Left lung (tissue), 10 donors: ENCODE measurements around the gene OVCH2. TPM values are rescaled to one million over a fixed set of nuclear protein-coding genes. Genes with fewer than 3 reads are reported as not detected.

ENCODE experiments used
- ATAC-seq: fragments of 200-7000 bp; cut with Tn5 transposase; one replicate; pipeline ENCODE4 v1.9.1; 2020; ENCODE audit warnings: moderate library complexity
- DNase-seq, 4 donors: peaks; one replicate each; pipeline ENCODE4 v3.0.0-alpha.2; 2013 to 2020
- H3K27ac ChIP-seq, 2 donors: fragments of 200-600 bp; sonication (generic) in 1 of 2; one replicate each; pipeline versions ENCODE4 v1.5.0 to v1.8.0; 2020 to 2021
- H3K27me3 ChIP-seq, 2 donors: fragments of 200-600 bp; sonication (generic) in 1 of 2; one replicate each; pipeline versions ENCODE4 v1.5.0 to v1.8.0; 2020 to 2021
- H3K36me3 ChIP-seq, 2 donors: fragments of 200-600 bp; sonication (generic) in 1 of 2; one replicate each; pipeline versions ENCODE4 v1.5.0 to v1.8.0; 2020 to 2021
- H3K4me1 ChIP-seq, 2 donors: fragments of 200-600 bp; one replicate each; pipeline ENCODE4 v1.8.0; 2021
- H3K4me3 ChIP-seq, 2 donors: fragments of 200-600 bp; sonication (generic) in 1 of 2; one replicate each; pipeline versions ENCODE4 v1.5.0 to v1.8.0; 2020 to 2021; ENCODE audit warnings: mild to moderate bottlenecking in 1 of 2
- H3K9me3 ChIP-seq, 2 donors: fragments of 200-600 bp; sonication (generic) in 1 of 2; one replicate each; pipeline versions ENCODE4 v1.5.0 to v1.8.0; 2020 to 2021
- intact Hi-C, 2 donors: fragments of 100-400 bp; cut with DNase I; formaldehyde crosslinking; loops; one replicate each; pipeline versions ENCODE4 v1.11.2 to v1.14.2; 2022
- polyA plus RNA-seq, 6 donors: library from polyadenylated mRNA; unstranded; fragments of 120-200 nt; gene quantifications; one replicate each; pipeline ENCODE4 v1.2.1, GENCODE V29; 2013; ENCODE audit not compliant: insufficient read length in 6 of 6
- total RNA-seq, 2 donors: library from RNA; stranded (reverse); fragmentation: NEBNext Ultra II Directional; extraction: Animal tissue kit (Norgen Biotek cat#: 25700); gene quantifications; one replicate each; pipeline ENCODE4 v1.2.1, GENCODE V29; 2021
- TF ChIP-seq, protein P1 (sequence below), 2 donors: fragments of 200-600 bp; sonication (generic) in 1 of 2; IDR thresholded peaks; one replicate each; pipeline versions ENCODE4 v1.5.0 to v1.8.0; 2021; ENCODE audit warnings: antibody characterized with exemption in 2 of 2
- donor health status: DM: no; HTN: yes; CAD: no.
- donor health status: DM: no; HTN: no; CAD: no.

OVCH2 gene
- total and polyA plus RNA-seq, 8 donors = 0.81 to 8.6 (median 4.9) TPM

DNA sequence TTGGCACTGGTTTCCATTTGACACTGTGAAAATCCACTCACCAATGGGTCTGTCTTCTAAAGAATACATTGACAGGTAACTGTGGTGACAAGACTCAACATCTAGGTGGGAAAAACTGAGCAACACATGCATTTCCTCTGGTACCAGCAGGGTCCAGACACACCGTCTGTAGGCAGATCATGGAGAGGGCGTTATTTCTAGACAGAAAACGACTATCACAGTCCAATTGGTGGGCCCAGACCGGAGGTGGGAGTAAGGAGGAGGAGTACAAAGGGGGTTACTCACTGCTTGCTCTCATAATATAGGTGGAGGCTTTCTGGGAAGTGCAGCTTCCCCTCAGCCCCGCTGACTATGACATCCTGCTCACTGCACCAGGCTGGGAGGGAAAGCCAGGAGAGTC is 9.9 kb downstream of the OVCH2 start:
- H3K4me1 ChIP-seq = no peaks in the 10 kb centered on the region
- H3K27ac ChIP-seq = no peak overlapping the region
- intact Hi-C loops = loop anchor here in 1 of 2 donors (10.0 kb wide), 1 partner anchor 602 kb away; no protein-coding TSS in a partner anchor
- no peaks in the 10 kb centered on the region for H3K36me3 ChIP-seq
- H3K27me3 ChIP-seq = peaks cover 0 to 25% of the 10 kb centered on the region in 2 donors
- TF ChIP-seq, protein P1, sequence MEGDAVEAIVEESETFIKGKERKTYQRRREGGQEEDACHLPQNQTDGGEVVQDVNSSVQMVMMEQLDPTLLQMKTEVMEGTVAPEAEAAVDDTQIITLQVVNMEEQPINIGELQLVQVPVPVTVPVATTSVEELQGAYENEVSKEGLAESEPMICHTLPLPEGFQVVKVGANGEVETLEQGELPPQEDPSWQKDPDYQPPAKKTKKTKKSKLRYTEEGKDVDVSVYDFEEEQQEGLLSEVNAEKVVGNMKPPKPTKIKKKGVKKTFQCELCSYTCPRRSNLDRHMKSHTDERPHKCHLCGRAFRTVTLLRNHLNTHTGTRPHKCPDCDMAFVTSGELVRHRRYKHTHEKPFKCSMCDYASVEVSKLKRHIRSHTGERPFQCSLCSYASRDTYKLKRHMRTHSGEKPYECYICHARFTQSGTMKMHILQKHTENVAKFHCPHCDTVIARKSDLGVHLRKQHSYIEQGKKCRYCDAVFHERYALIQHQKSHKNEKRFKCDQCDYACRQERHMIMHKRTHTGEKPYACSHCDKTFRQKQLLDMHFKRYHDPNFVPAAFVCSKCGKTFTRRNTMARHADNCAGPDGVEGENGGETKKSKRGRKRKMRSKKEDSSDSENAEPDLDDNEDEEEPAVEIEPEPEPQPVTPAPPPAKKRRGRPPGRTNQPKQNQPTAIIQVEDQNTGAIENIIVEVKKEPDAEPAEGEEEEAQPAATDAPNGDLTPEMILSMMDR (IDR thresholded peaks at IDR 0.05) = no peak
- no peak overlapping the region for H3K4me3 ChIP-seq
- DNase-seq = no peak
- no peak for ATAC-seq
- H3K9me3 ChIP-seq = no peaks in the 10 kb centered on the region

DNA sequence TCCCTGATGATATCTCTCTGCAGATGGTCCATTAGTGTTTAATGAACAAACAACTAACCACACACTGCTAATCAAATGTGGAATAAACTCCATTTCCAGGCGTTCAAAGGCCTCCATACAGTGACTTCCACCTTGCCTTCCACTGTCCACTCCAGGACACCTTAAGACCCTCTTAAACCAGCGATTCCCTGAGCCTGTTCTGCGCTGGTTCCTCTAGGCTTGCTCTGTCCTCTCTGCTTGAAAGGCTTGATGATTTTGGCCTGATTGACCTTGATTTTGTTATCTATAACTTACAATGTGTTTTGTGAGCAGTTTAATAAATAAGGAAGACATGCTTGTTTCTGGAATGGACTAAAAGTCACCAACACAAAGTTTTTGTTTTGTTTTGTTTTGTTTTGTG is 12.0 kb downstream of the OVCH2 start:
- H3K9me3 ChIP-seq = no peaks in the 10 kb centered on the region
- H3K27ac ChIP-seq = no peak overlapping the region
- TF ChIP-seq, protein P1 (IDR thresholded peaks at IDR 0.05) = no peak
- intact Hi-C loops = loop anchor here in 1 of 2 donors (10.0 kb wide), 1 partner anchor 599 kb away; no protein-coding TSS in a partner anchor
- no peaks in the 10 kb centered on the region for H3K4me1 ChIP-seq
- H3K27me3 ChIP-seq = peaks cover 0 to 25% of the 10 kb centered on the region in 2 donors
- H3K4me3 ChIP-seq = no peak overlapping the region
- ATAC-seq (no peak), DNase-seq (no peak)
- no peaks in the 10 kb centered on the region for H3K36me3 ChIP-seq

DNA sequence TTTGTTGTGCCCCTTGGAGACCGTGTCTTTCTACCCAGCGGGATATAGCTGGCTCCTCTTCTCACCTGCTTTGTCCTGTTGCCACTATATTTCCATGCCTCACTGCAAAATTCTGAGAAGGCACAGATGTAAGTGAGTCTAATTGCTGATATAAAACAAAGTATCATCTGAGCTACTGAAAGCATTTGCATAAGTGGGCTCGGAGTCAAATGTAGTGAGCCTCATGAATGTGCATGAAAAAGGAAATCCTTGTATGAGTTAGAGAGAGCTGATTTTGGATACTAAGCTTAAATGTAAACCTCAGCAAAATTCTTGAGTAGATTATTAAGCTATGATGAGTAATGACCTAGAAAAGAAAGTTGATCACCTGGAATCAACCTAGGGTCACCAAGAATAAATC is 13.9 kb downstream of the OVCH2 start:
- H3K27me3 ChIP-seq = peaks cover 0 to 25% of the 10 kb centered on the region in 2 donors
- TF ChIP-seq, protein P1 (IDR thresholded peaks at IDR 0.05) = no peak
- H3K27ac ChIP-seq = no peak overlapping the region
- ATAC-seq (no peak), DNase-seq (no peak)
- intact Hi-C loops = loop anchor here in 1 of 2 donors (10.0 kb wide), 1 partner anchor 598 kb away; no protein-coding TSS in a partner anchor
- H3K4me3 ChIP-seq = no peak overlapping the region
- no peaks in the 10 kb centered on the region for H3K36me3 ChIP-seq
- no peaks in the 10 kb centered on the region for H3K9me3 ChIP-seq
- no peaks in the 10 kb centered on the region for H3K4me1 ChIP-seq

DNA sequence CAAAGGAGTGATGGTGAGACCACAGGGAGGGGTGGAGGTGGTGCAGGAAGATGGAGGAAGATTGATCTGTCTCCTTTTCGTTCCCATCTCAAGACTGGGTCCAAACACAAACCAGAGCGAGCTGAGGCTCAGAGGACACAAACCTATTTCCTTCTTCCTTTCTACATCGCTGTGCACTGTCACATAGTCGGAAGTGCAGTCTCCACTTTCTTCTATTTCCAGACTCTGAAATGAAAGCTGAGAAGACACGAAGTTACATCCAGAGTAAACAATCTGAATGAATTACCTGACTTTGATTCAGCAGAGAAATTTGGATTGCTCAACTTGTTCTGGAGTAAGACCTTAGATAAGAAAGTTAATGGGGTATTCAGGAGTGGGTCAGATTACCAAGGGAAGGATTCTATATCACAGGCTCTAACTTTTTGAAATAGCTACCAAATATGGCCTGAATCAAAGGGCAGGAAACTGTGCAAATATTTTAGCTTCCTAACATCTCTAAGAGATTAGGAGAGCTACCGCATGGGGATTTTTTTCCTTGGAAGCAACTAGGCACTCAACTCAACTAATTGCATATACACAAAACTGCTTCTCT is 14.4 kb downstream of the OVCH2 start:
- Histone ChIP-seq H3K27me3 (peaks cover 0 to 25% of the 10 kb centered on the region in 2 donors), H3K4me1 (no peaks in the 10 kb centered on the region), H3K9me3 (no peaks in the 10 kb centered on the region), H3K36me3 (no peaks in the 10 kb centered on the region), H3K4me3 (no peak overlapping the region), H3K27ac (no peak overlapping the region)
- intact Hi-C loops = loop anchor here in 1 of 2 donors (10.0 kb wide), 1 partner anchor 597 kb away; no protein-coding TSS in a partner anchor
- TF ChIP-seq, protein P1 (IDR thresholded peaks at IDR 0.05) = no peak
- DNase-seq (no peak), ATAC-seq (no peak)

DNA sequence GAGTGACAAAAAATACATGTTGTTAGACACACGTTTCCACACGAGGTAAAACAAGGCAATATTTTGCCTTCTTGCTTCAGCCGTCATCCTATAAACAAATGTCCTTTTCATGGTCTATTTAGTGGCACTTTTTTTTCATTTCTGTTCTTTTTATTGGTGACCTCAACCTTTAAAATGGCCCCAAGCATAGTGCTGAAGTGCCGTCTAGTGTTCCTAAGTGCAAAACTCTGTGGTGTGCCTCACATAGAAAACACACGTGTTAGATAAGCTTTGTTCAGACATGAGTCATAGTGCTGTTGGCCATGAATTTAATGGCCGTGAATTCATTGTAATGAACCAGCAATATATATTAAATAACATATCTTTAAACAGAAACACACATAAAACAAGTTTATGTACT is 15.6 kb downstream of the OVCH2 start:
- H3K4me3 ChIP-seq = no peak overlapping the region
- DNase-seq = no peak
- no peak for ATAC-seq
- no peak overlapping the region for H3K27ac ChIP-seq
- intact Hi-C loops = loop anchor here in 1 of 2 donors (10.0 kb wide), 1 partner anchor 596 kb away; no protein-coding TSS in a partner anchor
- TF ChIP-seq, protein P1 (IDR thresholded peaks at IDR 0.05) = no peak
- H3K9me3 ChIP-seq = no peaks in the 10 kb centered on the region
- no peaks in the 10 kb centered on the region for H3K36me3 ChIP-seq
- H3K4me1 ChIP-seq = no peaks in the 10 kb centered on the region
- H3K27me3 ChIP-seq = peaks cover 0 to 25% of the 10 kb centered on the region in 2 donors
